Measurements from ENCODE around the gene PECR.

DNA sequence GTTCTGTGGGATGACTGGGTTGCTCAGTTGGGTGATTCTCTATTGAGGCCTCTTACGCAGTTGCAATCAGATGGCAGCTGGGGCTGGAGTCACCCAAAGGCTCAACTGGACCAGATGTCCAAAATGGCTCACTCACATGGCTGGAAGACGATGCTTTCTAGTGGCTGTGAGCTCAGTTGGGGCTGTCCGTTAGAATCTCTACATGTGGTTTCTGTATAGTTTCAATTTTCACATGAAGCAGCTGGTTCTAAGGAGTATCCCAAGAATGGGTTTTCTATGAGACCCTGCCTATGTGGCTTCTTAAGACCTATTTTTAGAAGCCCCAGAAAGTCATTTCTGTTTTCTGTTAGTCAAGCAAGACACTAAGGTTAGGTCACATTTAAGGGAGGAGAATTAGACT lies 32.0 kb upstream of the PECR start:
- TF ChIP-seq, protein P1, sequence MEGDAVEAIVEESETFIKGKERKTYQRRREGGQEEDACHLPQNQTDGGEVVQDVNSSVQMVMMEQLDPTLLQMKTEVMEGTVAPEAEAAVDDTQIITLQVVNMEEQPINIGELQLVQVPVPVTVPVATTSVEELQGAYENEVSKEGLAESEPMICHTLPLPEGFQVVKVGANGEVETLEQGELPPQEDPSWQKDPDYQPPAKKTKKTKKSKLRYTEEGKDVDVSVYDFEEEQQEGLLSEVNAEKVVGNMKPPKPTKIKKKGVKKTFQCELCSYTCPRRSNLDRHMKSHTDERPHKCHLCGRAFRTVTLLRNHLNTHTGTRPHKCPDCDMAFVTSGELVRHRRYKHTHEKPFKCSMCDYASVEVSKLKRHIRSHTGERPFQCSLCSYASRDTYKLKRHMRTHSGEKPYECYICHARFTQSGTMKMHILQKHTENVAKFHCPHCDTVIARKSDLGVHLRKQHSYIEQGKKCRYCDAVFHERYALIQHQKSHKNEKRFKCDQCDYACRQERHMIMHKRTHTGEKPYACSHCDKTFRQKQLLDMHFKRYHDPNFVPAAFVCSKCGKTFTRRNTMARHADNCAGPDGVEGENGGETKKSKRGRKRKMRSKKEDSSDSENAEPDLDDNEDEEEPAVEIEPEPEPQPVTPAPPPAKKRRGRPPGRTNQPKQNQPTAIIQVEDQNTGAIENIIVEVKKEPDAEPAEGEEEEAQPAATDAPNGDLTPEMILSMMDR (conservative IDR thresholded peaks at IDR 0.05; ENCODE audit: low read length): no peak
- TF ChIP-seq EZH2phosphoT487 (IDR thresholded peaks at IDR 0.05; ENCODE audit: borderline replicate concordance, low read depth, low read length): no peak
